ENCODE results near the gene OGG1.

DNA sequence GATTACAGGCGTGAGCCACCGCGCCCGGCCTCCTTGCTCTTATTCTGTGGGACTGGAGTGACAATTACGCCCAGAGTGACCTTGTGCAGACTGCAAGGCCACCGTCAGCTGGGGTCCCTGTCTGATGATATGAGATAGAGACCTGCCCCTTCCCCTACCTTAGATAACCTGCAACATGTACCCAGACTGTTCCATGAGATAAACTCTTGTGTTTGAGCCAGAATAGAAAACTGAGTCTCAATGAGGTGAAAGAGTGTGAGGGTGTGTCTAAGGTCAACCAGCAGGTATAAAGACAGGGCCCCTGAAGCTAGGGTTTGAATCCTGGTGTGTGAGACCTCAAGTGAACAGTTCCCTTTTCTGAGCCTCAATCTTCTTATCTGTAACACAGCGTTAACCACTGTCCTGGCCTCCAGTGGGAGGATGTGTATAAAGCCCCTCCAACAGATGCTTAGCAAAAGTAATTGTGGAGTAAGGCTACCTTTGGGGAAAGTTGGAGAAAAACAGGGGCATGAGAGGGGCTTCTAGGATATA, 36.5 kb downstream of the OGG1 start:
- TF ChIP-seq RAD21 (conservative IDR thresholded peaks at IDR 0.05) (no peak), EP300 (conservative IDR thresholded peaks at IDR 0.05; ENCODE audit: poor library complexity, severe bottlenecking) (no peak)
- TF ChIP-seq, protein P1, sequence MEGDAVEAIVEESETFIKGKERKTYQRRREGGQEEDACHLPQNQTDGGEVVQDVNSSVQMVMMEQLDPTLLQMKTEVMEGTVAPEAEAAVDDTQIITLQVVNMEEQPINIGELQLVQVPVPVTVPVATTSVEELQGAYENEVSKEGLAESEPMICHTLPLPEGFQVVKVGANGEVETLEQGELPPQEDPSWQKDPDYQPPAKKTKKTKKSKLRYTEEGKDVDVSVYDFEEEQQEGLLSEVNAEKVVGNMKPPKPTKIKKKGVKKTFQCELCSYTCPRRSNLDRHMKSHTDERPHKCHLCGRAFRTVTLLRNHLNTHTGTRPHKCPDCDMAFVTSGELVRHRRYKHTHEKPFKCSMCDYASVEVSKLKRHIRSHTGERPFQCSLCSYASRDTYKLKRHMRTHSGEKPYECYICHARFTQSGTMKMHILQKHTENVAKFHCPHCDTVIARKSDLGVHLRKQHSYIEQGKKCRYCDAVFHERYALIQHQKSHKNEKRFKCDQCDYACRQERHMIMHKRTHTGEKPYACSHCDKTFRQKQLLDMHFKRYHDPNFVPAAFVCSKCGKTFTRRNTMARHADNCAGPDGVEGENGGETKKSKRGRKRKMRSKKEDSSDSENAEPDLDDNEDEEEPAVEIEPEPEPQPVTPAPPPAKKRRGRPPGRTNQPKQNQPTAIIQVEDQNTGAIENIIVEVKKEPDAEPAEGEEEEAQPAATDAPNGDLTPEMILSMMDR (IDR thresholded peaks at IDR 0.05; ENCODE audit: poor library complexity, severe bottlenecking) = no peak
